ENCODE results near the gene CARD16.

GRCh38 chr11:105042178-105042577 is 3.0 kb downstream of the CARD16 start:
- TF ChIP-seq TOE1 (IDR thresholded peaks at IDR 0.05; ENCODE audit: borderline replicate concordance): no peak
- TF ChIP-seq TOE1 (CRISPR knock-in tag; IDR thresholded peaks at IDR 0.05; ENCODE audit: borderline replicate concordance, low read depth): no peak
- no peak for TF ChIP-seq USF2 (CRISPR knock-in tag; IDR thresholded peaks at IDR 0.05)
- no peak for TF ChIP-seq ZBTB17 (CRISPR knock-in tag; IDR thresholded peaks at IDR 0.05)
- no peak for TF ChIP-seq POLR2A (conservative IDR thresholded peaks at IDR 0.05)
- TF ChIP-seq FOXK2 (conservative IDR thresholded peaks at IDR 0.05 in 1 of 2, IDR thresholded peaks at IDR 0.05 in 1 of 2; ENCODE audit: low read depth in 2 of 2): no peak
- no peak for TF ChIP-seq SP1 (CRISPR knock-in tag; IDR thresholded peaks at IDR 0.05)
- TF ChIP-seq BMI1 (IDR thresholded peaks at IDR 0.05; ENCODE audit: low read length): no peak
- no peak for TF ChIP-seq MEF2A (IDR thresholded peaks at IDR 0.05; ENCODE audit: control insufficient read depth, low read depth, low read length)
- TF ChIP-seq PHTF2 (CRISPR knock-in tag; IDR thresholded peaks at IDR 0.05): no peak
